SK-N-MC (cell line): ENCODE data around the gene IGF2R.

Source experiments
- EZH2 ChIP-seq: fragments of 200-600 bp; sonication (generic); IDR thresholded peaks from one replicate; pipeline ENCODE4 v1.6.1; 2017; ENCODE audit warnings: antibody characterized with exemption
- FOXP2 ChIP-seq: optimal IDR thresholded peaks from 2 replicates; pipeline ENCODE3; 2011; ENCODE audit warnings: mild to moderate bottlenecking, moderate library complexity; ENCODE audit not compliant: insufficient read depth; ENCODE audit errors: extremely low read length, control extremely low read depth
- POLR2AphosphoS5 ChIP-seq: IDR thresholded peaks from 2 replicates; pipeline ENCODE4 v1.6.1; 2012; ENCODE audit warnings: mild to moderate bottlenecking, low read depth, low read length, borderline replicate concordance

- TF ChIP-seq EZH2 (no peak), POLR2AphosphoS5 (no peak), FOXP2 (no peak)
These were observed 88.2 kb downstream of the IGF2R start for GRCh38 chr6:160057080-160057479.
